Stimulated activated CD4-positive, alpha-beta T cell treated with anti-CD3 and anti-CD28 coated beads, Interleukin-15, amount 100 ng/mL, for 1 hour (primary cell): ENCODE measurements around the gene ITIH2.
"Not testable (repeated sequence)": the region's sequence is repeated elsewhere in the genome, so short reads cannot be mapped to it uniquely, and the experiment has no call there.

ENCODE experiments used
- DNase-seq, 2 donors: peaks; one replicate each; pipeline ENCODE4 v3.0.0-alpha.2; 2020; ENCODE audit warnings: low read depth in 1 of 2, low spot score in 1 of 2

Gene ITIH2

DNA sequence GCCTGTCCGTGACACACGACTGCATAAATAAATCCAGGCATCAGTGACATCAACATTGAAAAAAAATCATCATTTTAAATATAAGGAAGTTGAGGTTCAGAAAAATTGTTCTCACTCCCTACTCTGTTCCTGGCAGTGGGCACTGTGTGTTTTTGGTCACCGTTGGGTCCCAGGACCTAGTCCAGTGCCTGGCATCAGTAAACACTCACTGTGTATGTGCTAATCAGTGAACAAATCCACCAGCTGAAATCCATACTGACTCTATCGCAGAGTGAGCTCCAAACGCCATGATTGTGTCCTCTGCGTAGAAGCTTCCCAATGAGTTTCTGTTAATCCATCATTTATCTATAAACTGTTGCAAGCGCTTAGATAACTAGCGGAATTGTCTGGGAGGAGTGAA is 41.2 kb downstream of the ITIH2 start:
- DNase-seq: no peak

- DNase-seq: not testable (repeated sequence)
These were observed 45.5 kb downstream of the ITIH2 start for GRCh38 chr10:7748637-7749036.

GRCh38 chr10:7750222-7750621 is 47.1 kb downstream of the ITIH2 start:
- DNase-seq: no peak

- DNase-seq: no peak
These were observed 49.1 kb downstream of the ITIH2 start for GRCh38 chr10:7752251-7752650.

- DNase-seq: no peak
These were observed 52.0 kb downstream of the ITIH2 start for GRCh38 chr10:7755103-7755502.

- no peak for DNase-seq
These were observed 53.4 kb downstream of the ITIH2 start for GRCh38 chr10:7756360-7756992.

DNA sequence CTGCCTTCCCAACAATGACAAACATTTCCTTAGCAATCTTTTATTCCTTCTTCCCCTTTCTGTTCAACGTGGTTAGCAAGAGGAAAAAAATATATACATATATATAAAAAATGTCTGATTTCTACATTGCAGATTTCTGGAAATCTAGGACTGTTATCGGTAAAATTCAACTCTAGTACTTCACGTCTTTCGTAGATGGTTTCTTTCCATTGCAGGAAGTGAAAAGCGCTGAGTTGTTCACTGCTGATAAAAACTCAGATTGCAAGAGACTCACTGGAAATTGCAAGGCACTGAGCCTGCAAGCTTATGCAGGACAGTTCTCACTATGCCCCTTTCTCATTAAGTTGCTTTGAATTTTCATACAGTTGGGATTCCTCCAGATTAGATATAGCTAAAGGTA is 60.8 kb downstream of the ITIH2 start:
- DNase-seq: no peak

GRCh38 chr10:7766241-7766640 is 63.1 kb downstream of the ITIH2 start:
- DNase-seq: no peak

DNA sequence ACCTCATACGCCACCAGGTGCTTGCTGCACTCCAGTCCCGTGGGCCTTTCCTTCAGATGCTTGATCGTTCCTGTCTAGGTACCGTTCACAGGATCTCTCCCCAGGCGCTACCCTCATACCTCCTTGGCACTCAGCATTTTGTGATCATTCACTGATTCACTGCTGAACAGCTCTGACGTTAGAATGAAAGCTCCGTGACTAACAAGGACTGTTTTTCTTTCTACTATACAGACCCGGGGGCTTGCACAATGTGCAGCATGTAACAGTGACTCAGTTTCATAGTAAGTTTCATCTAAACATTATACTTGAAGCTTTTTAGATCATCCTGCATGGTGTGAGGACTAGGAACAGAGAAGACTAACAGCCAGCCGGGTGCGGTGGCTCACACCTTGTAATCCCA is 64.1 kb downstream of the ITIH2 start:
- DNase-seq: no peak

GRCh38 chr10:7768417-7768816 is 65.3 kb downstream of the ITIH2 start:
- no peak for DNase-seq

- no peak for DNase-seq
These were observed 71.0 kb downstream of the ITIH2 start for GRCh38 chr10:7773845-7774801.

DNA sequence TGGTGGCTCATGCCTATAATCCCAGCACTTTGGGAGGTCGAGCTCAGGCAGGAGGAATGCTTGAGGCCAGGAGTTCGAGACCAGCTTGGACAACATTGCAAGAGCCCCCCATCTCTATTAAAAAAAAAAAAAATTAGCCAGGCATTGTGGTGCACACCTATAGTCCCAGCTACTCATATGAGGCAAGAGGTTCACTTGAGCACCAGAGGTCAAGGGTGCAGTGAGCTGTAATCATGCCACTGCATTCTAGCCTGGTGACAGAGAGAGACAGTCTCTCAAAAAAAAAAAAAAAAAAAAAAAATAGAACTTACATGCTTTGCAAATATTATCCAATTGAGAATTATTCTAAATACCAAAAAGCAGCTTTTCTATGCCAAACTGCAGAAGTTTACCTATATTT is 73.7 kb downstream of the ITIH2 start:
- DNase-seq: no peak

DNA sequence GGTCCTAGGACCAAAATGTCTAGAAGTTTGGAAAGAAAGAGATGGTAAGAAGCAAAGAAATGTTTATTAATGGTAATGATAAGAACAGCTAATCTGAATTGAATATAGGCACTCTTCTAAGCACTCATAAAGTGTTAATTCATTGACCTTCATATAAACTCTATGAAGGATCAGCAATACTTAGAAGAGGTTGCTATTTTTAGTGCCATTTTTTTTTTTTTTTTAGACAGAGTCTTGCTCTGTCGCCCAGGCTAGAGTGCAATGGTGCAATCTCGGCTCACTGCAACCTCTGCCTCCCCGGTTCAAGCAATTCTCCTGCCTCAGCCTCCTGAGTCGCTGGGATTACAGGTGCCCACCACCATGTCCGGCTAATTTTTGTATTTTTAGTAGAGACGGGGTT is 79.1 kb downstream of the ITIH2 start:
- DNase-seq: not testable (repeated sequence)

GRCh38 chr10:7786430-7786829 is 83.3 kb downstream of the ITIH2 start:
- DNase-seq: no peak

DNA sequence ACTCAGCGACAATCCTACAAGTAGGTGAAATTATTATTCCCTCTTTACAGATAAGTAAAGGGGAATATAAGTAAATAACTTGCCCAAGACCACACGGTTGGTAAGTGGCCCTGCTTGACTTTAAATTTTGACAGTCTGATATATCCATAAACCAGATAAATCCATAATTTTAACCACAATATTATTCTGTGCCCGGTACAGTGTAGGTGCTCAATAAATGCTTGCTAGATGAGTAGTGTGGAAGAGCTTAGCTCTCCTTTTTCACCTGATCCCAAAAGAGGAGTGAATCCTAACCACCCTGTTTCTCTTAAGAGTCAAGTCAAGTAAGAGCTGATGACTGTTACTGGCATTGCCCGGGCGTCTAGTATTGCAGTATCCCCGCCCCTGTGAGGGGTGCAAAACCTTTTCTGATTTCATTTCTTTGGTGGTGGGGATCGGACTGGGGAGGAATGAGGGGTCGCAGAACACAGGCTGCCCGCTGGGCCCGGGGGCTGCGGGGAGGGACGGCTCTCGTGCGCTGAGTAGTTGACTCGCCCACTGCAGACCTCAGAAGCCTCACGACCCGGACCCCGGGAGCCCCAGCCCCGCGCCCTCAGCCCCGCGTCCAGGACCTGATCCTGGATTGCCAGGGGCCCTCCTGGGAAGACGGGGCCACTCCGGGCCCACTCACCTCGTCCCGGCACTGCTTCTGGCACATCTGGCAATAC is 84.2 kb downstream of the ITIH2 start:
- DNase-seq: peak in 1 of 2 donors; percentile 3

DNA sequence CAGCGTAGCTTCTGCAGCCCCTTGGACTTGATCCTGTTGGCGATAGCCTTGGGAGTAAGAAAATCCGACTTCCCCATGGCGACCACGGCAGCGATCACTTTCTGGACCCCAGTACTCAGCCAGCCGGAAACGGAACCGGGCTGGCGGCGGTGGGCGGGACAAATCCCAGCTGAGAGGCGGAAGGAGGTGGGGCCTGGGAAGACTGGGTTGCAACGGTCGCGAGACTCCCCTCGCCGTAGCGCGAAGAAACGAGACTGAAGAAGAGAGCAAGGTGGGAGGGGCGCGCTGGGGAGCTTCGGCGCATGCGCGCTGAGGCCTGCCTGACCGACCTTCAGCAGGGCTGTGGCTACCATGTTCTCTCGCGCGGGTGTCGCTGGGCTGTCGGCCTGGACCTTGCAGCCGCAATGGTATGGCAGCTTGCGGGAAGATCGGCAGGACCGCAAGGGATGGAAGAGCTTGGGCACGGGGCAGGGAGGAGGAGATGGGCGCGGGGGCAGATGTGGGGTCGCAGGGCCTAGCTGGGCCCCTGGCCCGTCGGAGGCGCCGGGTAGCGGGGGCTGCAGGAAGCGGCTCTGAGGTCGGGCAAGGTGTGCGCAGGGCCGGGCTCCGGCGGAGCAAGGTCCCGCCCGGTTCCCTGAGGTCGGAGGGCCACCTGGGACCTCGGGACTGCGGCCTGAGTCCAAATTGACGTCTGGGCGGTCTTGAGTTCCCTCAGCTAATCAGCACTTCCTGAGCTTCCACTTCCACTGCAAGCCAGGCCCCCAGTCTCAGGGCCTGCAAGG is 84.9 kb downstream of the ITIH2 start, which contains the start of the genes ATP5F1C and KIN:
Gene ATP5F1C, plus strand, starts transcription at position 321 of the 782 bp plus-strand sequence. Its CDS starts 31 bp downstream, at position 352.
Gene KIN, minus strand, starts transcription at position 137 of the 782 bp plus-strand sequence. Its CDS starts 60 bp downstream, at position 77.
- peak; percentile 94 to 96 for DNase-seq

DNA sequence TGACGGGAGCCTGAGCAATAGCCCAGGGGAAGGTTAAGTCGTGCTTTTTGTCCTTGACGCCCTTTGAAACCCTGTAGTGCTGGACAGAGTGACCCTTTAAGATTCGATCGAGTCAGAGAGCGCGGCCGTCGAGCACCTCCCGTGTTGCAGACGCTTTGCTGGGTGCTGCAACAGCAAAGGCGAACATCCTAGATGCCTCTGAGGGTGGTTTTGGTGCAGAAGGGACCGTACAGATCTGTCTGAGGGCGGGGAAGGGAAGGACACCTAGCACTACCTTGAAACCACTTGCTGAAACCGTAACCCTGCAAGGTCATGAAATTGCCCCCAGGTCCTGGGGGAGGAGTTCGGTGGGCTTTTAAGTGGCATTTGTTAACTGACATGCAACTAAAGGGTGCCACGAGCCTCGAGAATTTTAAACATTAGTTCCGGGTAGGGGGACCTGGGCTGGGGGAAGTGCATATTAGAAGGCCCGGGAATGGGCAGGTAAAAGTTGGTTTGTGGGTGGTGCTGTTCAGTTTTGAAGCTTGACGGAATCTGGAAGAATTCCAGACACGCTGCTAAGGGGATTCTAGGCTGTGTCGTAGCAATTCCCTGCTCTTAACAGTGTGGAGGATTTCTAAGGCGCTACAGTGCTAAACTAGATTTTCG is 85.6 kb downstream of the ITIH2 start:
- no peak for DNase-seq

- no peak for DNase-seq
These were observed 86.3 kb downstream of the ITIH2 start for GRCh38 chr10:7789390-7789789.

- DNase-seq: no peak
These were observed 89.4 kb downstream of the ITIH2 start for GRCh38 chr10:7792541-7792940.
